A172 (cell line): ENCODE measurements around the gene MPRIP. TPM values are rescaled to one million over a fixed set of nuclear protein-coding genes. Genes with fewer than 3 reads are reported as not detected.
A peak's percentile ranks its signal among the peaks of the same experiment; 100 is the strongest.
"Not testable (repeated sequence)": the region's sequence is repeated elsewhere in the genome, so short reads cannot be mapped to it uniquely, and the experiment has no call there.

Experiments used
- DNase-seq: peaks from one replicate; pipeline ENCODE4 v3.0.0-alpha.2; 2015; ENCODE audit warnings: low spot score
- total RNA-seq: library from RNA; depleted of rRNA; stranded (reverse); fragments of >200 nt; shearing (Covaris generic); gene quantifications from 2 replicates; pipeline ENCODE4 v1.2.3, GENCODE V29; 2014; rRNA removed

MPRIP gene, protein sequence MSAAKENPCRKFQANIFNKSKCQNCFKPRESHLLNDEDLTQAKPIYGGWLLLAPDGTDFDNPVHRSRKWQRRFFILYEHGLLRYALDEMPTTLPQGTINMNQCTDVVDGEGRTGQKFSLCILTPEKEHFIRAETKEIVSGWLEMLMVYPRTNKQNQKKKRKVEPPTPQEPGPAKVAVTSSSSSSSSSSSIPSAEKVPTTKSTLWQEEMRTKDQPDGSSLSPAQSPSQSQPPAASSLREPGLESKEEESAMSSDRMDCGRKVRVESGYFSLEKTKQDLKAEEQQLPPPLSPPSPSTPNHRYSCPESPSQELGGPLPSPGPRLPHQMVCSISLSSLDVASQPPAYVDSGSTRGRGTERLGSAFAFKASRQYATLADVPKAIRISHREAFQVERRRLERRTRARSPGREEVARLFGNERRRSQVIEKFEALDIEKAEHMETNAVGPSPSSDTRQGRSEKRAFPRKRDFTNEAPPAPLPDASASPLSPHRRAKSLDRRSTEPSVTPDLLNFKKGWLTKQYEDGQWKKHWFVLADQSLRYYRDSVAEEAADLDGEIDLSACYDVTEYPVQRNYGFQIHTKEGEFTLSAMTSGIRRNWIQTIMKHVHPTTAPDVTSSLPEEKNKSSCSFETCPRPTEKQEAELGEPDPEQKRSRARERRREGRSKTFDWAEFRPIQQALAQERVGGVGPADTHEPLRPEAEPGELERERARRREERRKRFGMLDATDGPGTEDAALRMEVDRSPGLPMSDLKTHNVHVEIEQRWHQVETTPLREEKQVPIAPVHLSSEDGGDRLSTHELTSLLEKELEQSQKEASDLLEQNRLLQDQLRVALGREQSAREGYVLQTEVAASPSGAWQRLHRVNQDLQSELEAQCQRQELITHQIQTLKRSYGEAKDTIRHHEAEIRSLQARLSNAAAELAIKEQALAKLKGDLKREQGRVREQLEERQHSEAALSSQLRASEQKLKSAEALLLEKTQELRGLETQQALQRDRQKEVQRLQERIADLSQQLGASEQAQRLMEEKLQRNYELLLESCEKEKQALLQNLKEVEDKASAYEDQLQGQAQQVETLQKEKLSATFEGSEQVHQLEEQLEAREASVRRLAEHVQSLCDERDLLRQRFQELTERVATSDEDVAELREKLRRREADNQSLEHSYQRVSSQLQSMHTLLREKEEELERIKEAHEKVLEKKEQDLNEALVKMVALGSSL (N-terminal part only)
- 295 and 299 TPM in 2 replicates for total RNA-seq

- DNase-seq = no peak
Measured at GRCh38 chr17:17042384-17042736, at the start of gene MPRIP. MPRIP (plus strand) TSS chr17:17042457; CDS start chr17:17042849, 392 bp downstream.

GRCh38 chr17:16994631-16995030 lies 47.6 kb upstream of the MPRIP start:
- DNase-seq = no peak

DNA sequence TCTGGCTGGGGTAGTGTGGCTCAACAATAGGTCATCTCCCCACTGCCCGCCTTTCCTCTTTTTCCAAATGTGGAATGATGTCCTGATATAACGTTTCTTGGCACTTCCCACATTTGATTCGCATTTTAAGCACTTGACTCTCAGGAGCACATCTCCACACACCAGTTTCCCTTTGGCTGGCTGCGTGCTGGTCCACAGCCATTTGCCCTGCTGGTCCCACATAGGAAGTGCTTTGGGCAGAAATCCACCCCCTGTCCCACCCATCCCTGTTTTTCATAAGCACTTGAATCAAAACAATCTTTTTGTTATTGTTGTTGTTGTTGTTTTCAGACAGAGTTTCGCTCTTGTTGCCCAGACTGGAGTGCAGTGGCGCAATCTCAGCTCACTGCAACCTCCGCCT lies 46.3 kb upstream of the MPRIP start:
- no peak for DNase-seq

DNA sequence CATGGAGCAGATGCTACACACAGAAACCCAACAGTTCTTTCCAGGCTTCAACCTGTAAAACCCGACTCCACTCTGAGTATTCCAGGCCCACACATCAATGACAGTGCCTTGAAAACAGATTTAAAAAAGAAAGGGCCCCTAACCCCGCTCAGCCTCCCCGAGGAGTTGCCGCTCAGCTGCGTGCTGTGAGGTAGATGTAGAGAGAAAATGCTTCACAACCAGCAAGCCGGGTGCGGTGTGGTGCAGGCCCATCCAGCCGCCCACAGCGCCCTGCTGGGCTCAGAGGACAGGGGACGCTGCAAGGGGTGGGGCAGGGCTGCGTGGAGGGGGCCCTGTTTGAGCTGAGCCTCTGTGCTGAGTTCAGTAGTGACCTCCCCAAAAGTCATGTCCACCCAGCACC lies 45.5 kb upstream of the MPRIP start:
- DNase-seq = not testable (repeated sequence)

- no peak for DNase-seq
Measured at GRCh38 chr17:16997514-16998429, 44.5 kb upstream of the MPRIP start.

GRCh38 chr17:16999931-17000625 lies 42.2 kb upstream of the MPRIP start:
- DNase-seq = no peak

DNA sequence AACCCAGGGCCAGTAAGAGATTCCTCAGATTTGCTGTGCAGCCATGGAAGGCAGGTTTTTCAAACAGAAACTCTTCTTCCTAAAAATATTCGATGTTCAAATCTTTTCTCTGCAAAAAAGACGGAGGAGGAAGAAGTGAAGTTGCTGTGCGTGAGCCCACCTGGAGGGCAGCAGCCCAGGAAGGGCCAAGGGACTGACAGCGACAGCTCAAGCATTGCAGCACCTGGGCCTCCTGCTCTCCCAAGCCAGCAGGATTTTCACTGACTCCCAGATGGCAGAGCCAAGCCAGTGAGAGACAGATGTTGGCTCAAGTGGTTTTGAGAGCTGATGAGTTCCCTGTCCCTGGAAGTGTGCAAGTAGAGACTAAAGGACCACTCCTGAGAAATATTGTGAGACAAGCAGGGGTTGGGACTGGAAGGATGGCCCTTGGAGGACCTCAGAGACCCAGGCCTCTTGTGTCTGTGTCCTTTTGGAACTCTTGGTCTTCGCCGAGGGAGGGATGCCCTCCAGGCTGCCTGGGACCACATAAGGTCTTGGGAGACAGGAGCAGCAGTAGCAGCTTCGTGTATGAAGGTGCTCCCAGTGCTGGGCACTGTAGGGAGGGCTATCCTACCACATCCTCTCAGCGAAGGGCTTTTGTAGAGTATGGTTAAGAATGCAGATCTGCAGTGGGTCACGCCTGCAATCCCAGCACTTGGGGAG lies 41.0 kb upstream of the MPRIP start:
- no peak for DNase-seq

DNA sequence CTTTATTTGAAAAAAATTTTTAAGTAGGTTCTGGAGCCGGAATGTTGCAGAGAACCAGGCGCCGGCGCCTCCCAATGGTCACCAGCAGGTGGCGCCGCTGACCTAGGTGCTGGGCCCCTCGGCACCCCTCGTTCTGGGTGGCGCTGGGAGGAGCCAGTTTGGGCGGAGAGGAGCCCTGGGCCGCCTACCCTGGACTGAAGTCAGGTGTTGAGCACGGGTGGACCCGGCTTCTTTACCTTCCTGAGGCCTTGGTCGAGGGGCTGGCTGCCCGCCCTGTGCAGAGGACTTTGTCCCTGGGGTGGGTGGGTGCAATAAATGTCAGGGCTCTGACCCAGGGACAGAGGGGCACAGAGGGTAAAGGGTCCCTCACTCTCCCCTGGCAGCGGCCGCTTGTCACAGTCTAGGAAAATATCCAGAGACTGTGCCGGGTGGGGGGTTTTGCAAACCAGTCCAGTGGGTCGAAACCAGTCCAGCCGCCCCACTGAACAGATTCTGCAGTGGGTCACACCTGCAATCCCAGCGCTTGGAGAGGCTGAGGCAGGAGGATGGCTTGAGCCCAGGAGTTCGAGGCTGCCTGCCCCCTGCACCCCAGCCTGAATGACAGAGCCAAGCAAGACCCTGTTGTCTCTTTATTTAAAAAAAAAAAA lies 40.3 kb upstream of the MPRIP start:
- peak; percentile 77 for DNase-seq

DNA sequence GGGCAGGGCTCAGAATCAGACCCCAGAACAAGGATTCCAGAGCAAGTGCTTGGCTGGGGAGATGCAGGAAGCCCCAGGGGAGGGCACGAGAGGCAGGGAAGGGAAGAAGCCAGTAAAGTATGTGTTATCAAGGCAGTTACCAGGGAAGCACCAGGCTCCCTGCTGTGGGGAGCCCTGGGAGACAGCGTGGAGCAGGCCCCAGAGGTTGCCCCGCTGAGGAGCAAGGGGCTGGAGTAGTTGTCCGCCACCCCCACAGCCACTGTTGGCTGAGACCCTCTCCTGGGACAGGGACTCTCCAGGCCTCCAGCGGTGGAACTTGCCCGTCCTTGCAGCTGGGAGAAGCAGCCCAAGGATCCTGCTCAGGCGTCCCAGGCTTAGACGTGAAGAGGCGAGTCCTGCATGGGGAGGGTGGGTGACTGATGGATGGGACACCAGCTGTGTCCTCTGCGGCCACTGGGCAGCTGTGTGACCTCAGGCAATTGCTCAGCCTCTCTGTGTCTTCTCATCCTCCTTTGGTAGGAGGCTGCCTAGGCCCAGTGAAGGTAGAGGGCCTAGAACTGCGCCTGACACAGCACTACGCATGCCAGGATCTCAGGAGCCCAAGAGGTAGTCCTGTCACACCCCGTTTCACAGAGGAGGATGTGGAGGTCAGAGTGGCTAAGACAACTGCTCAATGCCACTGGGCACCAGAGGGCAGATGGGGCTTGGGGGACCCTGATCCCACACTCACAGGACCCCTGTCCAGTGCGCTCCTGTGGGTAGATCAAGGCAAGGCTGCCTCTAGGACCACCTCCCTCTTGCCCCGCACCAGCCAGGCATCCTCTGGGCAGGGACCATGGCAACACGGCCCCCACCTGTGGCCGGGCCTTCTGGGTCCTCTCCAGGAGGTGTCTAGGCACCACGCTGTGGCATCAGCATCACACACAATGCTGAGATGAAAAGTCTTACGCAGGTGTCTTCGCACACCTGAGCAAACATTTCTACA lies 39.2 kb upstream of the MPRIP start:
- DNase-seq = not testable (repeated sequence)

- DNase-seq = no peak
Measured at GRCh38 chr17:17004251-17004996, 37.8 kb upstream of the MPRIP start.

- not testable (repeated sequence) for DNase-seq
Measured at GRCh38 chr17:17004997-17005614, 37.2 kb upstream of the MPRIP start.

- not testable (repeated sequence) for DNase-seq
Measured at GRCh38 chr17:17007891-17008290, 34.4 kb upstream of the MPRIP start.

- DNase-seq = not testable (repeated sequence)
Measured at GRCh38 chr17:17008621-17009397, 33.4 kb upstream of the MPRIP start.

DNA sequence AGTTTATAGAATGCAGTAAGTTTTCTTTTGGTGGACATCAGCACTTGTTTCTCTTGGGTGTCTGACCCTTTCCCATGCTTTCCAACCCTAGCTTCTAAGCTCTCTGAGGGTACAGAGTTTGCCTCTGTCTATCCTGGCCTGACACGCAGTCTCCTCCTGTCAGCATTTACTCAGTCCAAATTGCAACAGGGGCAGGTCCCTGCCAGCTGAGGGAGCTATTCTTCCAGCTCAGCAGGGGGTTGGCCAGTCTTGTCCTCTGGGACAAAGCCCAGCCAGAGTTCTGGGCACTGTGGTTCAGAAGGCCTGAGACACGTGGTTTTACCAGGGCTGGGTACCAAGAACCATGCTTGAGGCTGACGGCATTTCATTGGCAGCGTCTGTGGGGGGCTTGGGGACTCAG lies 32.3 kb upstream of the MPRIP start:
- not testable (repeated sequence) for DNase-seq

- not testable (repeated sequence) for DNase-seq
Measured at GRCh38 chr17:17010545-17011034, 31.7 kb upstream of the MPRIP start.
